GM20431 (cell line): ENCODE data around the gene BAZ1B.

Source experiments
- in situ Hi-C: fragments of 300-500 bp; cut with MseI, MboI; formaldehyde crosslinking; loops from one replicate; pipeline ENCODE4 v1.15.0; 2020; ENCODE audit warnings: low sequenced_read_pairs; ENCODE audit not compliant: unreplicated experiment

BAZ1B gene

GRCh38 chr7:73394422-73394821 is 127.7 kb downstream of the BAZ1B start:
- in situ Hi-C loops, result no loop called here

- in situ Hi-C loops, result no loop called here
These were observed 130.7 kb downstream of the BAZ1B start for GRCh38 chr7:73391396-73391795.
